ENCODE results near the gene TAF4.

TAF4 gene

DNA sequence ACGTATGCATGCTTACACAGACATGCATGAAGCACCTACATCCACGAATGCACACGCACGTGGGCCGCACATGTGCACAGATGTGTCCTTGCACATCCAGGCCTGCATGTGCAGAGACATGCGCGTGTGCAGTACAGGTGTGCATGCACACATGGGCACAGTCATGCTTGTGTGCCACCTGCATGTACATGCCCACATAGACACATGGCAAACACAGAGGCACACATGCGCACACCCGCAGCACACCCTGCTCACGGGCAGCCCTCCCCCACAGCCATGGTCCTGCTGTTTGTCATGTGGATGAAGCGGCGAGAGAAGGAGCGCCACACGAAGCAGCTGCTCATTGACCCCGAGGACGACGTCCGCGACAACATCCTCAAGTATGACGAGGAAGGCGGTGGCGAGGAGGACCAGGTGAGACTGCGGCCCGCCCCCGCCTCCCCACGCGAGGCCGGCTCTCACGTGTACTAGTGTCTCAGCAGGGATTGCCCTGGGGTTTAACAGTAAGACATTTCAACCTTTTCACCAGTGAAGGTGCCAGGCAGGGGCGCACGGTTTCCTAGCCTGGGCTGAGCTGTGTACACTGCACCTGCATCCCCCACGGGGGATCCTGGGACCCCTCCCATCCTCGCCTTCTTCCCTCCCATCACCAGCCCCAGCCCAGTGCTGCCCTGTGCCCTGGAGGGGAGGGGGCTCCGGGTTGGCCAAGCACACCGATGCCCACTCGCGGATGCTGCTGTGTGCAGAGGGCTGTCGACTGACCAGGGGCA is 132.8 kb downstream of the TAF4 start:
- DNase-seq (ENCODE audit: low read depth, low spot score): no peak
- no peak overlapping the region for H3K4me3 ChIP-seq (ENCODE audit: low read depth, low read length)
- TF ChIP-seq, protein P1, sequence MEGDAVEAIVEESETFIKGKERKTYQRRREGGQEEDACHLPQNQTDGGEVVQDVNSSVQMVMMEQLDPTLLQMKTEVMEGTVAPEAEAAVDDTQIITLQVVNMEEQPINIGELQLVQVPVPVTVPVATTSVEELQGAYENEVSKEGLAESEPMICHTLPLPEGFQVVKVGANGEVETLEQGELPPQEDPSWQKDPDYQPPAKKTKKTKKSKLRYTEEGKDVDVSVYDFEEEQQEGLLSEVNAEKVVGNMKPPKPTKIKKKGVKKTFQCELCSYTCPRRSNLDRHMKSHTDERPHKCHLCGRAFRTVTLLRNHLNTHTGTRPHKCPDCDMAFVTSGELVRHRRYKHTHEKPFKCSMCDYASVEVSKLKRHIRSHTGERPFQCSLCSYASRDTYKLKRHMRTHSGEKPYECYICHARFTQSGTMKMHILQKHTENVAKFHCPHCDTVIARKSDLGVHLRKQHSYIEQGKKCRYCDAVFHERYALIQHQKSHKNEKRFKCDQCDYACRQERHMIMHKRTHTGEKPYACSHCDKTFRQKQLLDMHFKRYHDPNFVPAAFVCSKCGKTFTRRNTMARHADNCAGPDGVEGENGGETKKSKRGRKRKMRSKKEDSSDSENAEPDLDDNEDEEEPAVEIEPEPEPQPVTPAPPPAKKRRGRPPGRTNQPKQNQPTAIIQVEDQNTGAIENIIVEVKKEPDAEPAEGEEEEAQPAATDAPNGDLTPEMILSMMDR (IDR thresholded peaks at IDR 0.05; ENCODE audit: low read depth, low read length): no peak
- in situ Hi-C loops (cut with HindIII; ENCODE audit: low sequenced_read_pairs): no loop called here

DNA sequence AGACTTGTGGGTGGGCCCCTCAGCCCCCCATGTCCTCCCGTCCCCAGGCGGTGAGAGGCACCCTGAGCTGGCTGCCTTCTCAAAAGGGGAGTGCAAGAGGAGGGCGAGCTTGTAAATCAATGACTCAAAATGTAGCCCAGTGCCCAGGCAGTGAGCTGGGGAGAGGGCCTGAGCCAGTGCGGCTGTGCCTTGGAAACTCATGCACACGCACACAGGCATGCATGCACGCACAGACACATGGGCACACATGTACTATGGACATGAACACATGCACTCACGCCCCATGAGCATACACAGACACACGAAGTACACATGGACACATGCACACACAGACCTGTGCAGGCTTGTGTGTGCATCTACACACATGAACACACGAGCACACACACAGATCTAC is 133.5 kb downstream of the TAF4 start:
- no peak for DNase-seq (ENCODE audit: low read depth, low spot score)
- in situ Hi-C loops (cut with HindIII; ENCODE audit: low sequenced_read_pairs): no loop called here
- no peak overlapping the region for H3K4me3 ChIP-seq (ENCODE audit: low read depth, low read length)
- TF ChIP-seq, protein P1 (IDR thresholded peaks at IDR 0.05; ENCODE audit: low read depth, low read length): no peak

DNA sequence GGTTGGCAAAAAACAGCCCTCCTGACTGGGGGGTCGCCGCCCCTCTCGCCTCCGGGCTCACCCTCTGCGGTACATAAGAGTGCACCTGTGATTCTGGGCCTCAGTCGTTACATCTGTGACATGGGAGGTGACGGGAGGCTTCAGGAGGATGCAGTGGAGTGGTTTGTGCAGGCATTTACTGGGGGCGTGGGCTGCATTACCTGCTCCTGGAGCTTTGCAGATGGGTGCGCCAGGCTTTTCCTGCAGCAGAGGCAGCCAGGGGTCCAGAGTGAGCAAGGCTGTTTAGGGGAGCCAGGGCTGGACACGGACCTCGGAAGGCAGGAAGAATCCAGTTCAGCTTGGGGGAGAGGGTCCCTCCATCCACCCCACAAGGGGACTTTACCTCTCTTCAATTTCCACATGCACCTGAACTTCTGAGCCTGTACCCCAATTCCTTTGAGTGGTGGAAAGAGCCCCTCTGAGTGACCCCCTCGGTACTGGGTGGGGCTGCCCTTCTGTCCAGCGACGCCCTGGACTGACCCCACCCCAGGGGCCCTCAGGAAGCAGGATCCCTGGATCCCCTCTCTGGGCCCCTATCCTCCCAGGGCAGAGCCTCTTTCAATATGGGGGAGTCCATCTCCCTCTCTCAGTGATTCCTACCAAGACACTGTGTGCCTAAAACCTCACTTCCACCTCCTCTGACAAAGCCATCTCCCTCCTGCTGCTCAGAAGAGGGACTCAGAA is 134.0 kb downstream of the TAF4 start:
- TF ChIP-seq, protein P1 (IDR thresholded peaks at IDR 0.05; ENCODE audit: low read depth, low read length): no peak
- no peak for DNase-seq (ENCODE audit: low read depth, low spot score)
- in situ Hi-C loops (cut with HindIII; ENCODE audit: low sequenced_read_pairs): no loop called here
- no peak overlapping the region for H3K4me3 ChIP-seq (ENCODE audit: low read depth, low read length)

DNA sequence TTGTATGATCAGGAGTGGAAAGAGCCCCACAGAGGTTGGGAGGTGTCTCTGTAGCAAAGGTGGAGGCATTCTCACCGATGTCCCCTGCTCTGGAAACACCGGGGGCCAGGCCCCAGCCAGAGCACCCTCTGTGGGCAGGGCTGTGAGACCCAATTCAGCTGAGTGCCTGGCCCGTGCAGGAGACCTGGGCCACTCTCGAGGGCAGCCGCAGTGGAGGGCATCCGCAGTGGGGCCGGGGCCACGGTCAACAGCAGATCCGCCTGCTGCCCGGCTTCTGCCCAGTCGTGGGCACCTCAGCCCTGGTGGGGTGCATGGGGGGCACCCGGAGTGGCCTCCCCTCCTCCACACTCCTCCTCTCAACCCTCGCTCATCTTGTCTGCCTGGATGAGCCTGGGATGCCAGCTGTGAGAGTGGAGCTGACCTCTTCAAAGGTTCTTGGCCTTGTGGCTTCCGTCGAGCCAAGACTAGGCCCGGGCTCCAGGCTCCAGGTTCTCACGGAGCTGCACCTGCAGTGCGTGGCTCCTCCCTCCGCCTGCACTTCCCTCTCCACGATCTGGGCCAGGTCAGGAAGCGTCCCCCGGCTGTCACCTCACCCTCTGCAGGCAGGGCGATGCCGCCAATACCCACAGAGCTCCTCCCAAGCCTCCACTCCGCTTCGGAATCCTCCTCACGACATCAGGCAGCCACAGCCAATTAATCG is 134.8 kb downstream of the TAF4 start:
- in situ Hi-C loops (cut with HindIII; ENCODE audit: low sequenced_read_pairs): no loop called here
- no peak for DNase-seq (ENCODE audit: low read depth, low spot score)
- no peak overlapping the region for H3K4me3 ChIP-seq (ENCODE audit: low read depth, low read length)

DNA sequence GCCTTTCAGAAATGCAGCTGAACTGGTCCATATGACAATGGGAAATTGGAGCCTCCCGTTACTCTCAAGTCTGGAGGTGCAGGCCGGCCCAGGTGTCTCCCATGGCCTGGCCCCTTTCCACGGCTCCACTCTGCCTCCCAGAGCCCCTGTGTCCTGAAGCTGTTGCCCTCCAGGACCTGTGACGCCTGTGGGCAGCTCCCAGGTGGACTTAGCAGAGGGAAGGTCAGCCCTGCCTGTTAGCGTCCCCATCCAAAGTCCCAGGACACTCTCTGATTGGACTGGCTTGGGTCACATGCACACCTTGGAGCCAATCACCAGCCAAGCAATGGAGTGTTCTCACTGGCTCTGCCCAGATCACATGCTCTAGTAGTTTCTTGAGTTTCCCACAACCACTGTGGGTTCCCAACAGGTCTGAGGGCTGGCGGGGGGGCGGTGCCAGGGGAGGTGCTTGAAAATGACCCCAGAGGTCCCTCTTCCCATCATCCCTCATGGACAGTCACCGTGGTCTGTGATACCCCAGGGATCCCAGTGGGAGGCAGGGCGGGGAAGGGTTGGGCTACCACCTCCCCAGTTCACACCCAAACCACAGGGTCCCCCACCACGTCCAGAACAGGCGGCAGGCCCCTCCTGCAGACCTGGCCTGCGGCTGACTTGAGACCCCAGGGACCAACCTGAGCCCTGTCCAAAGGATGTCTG is 135.6 kb downstream of the TAF4 start:
- DNase-seq (ENCODE audit: low read depth, low spot score): no peak
- TF ChIP-seq, protein P1 (IDR thresholded peaks at IDR 0.05; ENCODE audit: low read depth, low read length): no peak

More for the DNA sequence above, 134.8 kb downstream of the TAF4 start:
- TF ChIP-seq, protein P1 (IDR thresholded peaks at IDR 0.05; ENCODE audit: low read depth, low read length): no peak

DNA sequence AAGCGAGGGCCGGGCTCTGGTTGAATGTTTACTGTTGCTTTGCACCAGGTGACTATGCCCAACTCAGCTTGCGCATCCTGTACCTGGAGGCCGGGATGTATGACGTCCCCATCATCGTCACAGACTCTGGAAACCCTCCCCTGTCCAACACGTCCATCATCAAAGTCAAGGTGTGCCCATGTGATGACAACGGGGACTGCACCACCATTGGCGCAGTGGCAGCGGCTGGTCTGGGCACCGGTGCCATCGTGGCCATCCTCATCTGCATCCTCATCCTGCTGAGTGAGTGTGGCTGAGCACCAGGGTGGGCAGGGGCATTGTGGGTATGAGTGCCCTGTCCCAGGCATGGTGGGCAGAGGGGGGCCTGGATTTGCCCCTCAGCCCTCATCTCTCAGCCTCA is 136.1 kb downstream of the TAF4 start:
- DNase-seq (ENCODE audit: low read depth, low spot score): no peak
- in situ Hi-C loops (cut with HindIII; ENCODE audit: low sequenced_read_pairs): no loop called here
- no peak overlapping the region for H3K4me3 ChIP-seq (ENCODE audit: low read depth, low read length)
- TF ChIP-seq, protein P1 (IDR thresholded peaks at IDR 0.05; ENCODE audit: low read depth, low read length): no peak

More for the DNA sequence above, 135.6 kb downstream of the TAF4 start:
- in situ Hi-C loops (cut with HindIII; ENCODE audit: low sequenced_read_pairs): no loop called here
- H3K4me3 ChIP-seq (ENCODE audit: low read depth, low read length): no peak overlapping the region

Measured in astrocyte of the spinal cord (primary cell).